Activated CD4-positive, alpha-beta T cell treated with anti-CD3 and anti-CD28 coated beads, Interleukin-2, amount 50 U/mL, for 1 hour (primary cell): ENCODE results near the gene EEPD1.
A peak's percentile ranks its signal among the peaks of the same experiment; 100 is the strongest.
"Not testable (repeated sequence)": the region's sequence is repeated elsewhere in the genome, so short reads cannot be mapped to it uniquely, and the experiment has no call there.

ENCODE experiments used
- DNase-seq: peaks from one replicate; pipeline ENCODE4 v3.0.0-alpha.2; 2020

EEPD1 gene

GRCh38 chr7:36152756-36153570 lies at the start of gene EEPD1:
EEPD1 (plus strand) TSS chr7:36153254; CDS start chr7:36154325, 1,071 bp downstream.
- peak; percentile 100 for DNase-seq

- no peak for DNase-seq
Observed at GRCh38 chr7:36103837-36104561, 49.1 kb upstream of the EEPD1 start.

- not testable (repeated sequence) for DNase-seq
Observed at GRCh38 chr7:36106972-36107908, 45.8 kb upstream of the EEPD1 start.

- no peak for DNase-seq
Observed at GRCh38 chr7:36107926-36108631, 45.0 kb upstream of the EEPD1 start.

- no peak for DNase-seq
Observed at GRCh38 chr7:36109013-36109627, 43.9 kb upstream of the EEPD1 start.

GRCh38 chr7:36110584-36110983 lies 42.5 kb upstream of the EEPD1 start:
- DNase-seq, result no peak

GRCh38 chr7:36112969-36113368 lies 40.1 kb upstream of the EEPD1 start:
- no peak for DNase-seq

- DNase-seq, result no peak
Observed at GRCh38 chr7:36114355-36114754, 38.7 kb upstream of the EEPD1 start.

- peak; percentile 29 for DNase-seq
Observed at GRCh38 chr7:36115448-36116321, 37.4 kb upstream of the EEPD1 start.

- DNase-seq, result no peak
Observed at GRCh38 chr7:36116347-36117202, 36.5 kb upstream of the EEPD1 start.

- DNase-seq, result no peak
Observed at GRCh38 chr7:36117203-36117840, 35.7 kb upstream of the EEPD1 start.

GRCh38 chr7:36118344-36118743 lies 34.7 kb upstream of the EEPD1 start:
- DNase-seq, result no peak

- DNase-seq, result no peak
Observed at GRCh38 chr7:36119005-36119706, 33.9 kb upstream of the EEPD1 start.

GRCh38 chr7:36119983-36120646 lies 32.9 kb upstream of the EEPD1 start:
- not testable (repeated sequence) for DNase-seq

GRCh38 chr7:36125630-36126029 lies 27.4 kb upstream of the EEPD1 start:
- not testable (repeated sequence) for DNase-seq

GRCh38 chr7:36127075-36127740 lies 25.8 kb upstream of the EEPD1 start:
- no peak for DNase-seq

- no peak for DNase-seq
Observed at GRCh38 chr7:36128448-36129047, 24.5 kb upstream of the EEPD1 start.
